ENCODE results near the gene LIMS1.

DNA sequence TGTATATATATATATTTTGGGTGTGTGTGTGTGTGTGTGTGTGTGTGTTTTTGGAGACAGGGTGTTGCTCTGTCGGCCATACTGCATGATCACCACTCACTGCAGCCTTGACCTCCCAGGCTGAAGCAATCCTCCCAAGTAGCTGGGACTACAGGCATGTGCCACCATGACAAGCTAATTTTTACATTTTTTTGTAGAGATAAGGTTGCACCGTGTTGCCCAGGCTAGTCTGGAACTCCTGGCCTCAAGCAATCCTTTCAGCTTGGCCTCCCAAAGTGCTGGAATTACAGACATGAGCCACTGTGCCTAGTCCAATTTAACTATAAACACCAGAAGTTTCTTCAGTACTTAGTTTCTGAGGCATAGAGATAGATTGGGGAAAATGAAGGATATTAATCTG is 18.3 kb downstream of the LIMS1 start:
- TF ChIP-seq EZH2 (IDR thresholded peaks at IDR 0.05; ENCODE audit: low read depth, unreplicated experiment) (no peak), CREB1 (CRISPR knock-in tag; IDR thresholded peaks at IDR 0.05; ENCODE audit: low read depth) (no peak), CTCF (conservative IDR thresholded peaks at IDR 0.05; ENCODE audit: low read depth in 2 of 2) (no peak), POLR2AphosphoS5 (IDR thresholded peaks at IDR 0.05; ENCODE audit: low read depth) (no peak), REST (IDR thresholded peaks at IDR 0.05; ENCODE audit: unreplicated experiment) (no peak), EZH2phosphoT487 (IDR thresholded peaks at IDR 0.05; ENCODE audit: unreplicated experiment) (no peak)
- TF ChIP-seq, protein P1, sequence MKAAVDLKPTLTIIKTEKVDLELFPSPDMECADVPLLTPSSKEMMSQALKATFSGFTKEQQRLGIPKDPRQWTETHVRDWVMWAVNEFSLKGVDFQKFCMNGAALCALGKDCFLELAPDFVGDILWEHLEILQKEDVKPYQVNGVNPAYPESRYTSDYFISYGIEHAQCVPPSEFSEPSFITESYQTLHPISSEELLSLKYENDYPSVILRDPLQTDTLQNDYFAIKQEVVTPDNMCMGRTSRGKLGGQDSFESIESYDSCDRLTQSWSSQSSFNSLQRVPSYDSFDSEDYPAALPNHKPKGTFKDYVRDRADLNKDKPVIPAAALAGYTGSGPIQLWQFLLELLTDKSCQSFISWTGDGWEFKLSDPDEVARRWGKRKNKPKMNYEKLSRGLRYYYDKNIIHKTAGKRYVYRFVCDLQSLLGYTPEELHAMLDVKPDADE (IDR thresholded peaks at IDR 0.05) = no peak

Measured in GM23338 (cell line).